ENCODE results near the gene C10orf90.

The C10orf90 gene

DNA sequence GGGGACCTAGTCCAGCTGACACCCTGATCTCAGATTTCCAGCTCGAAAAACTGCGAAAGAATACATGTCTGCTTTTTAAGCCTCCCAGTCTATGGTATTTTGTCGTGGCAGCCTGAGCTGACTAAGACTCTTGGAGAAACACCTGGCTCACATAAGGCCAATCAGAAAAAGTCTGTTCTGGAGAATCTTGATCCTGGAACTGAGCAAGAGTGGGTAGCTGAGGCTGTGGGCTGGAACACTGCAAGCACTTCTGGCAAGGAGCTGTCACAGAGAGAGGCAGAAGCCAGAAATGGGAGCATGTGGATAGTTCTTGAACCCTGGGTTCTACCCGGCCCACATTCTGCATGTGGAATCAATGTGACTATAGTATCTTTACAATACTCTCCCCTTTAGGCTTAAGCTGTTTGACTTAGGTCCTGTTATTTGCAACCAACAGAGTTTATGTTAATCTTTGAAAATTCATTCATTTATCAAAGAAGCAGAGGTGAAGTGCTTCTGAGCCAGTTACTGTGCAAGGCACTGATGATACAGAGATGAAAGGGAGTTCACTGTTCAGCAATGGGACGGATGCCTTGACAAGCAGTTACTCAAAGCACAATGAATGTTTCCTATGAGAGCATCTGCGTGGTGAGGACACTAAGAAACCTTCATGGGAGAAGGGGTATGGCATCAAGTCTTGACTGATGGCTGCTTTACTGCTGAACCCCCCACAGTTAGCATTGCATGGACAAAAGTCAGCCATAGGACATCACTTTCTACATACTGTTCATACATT lies 4.4 kb upstream of the C10orf90 start:
- DNase-seq (ENCODE audit: low read depth, low spot score) = no peak

DNA sequence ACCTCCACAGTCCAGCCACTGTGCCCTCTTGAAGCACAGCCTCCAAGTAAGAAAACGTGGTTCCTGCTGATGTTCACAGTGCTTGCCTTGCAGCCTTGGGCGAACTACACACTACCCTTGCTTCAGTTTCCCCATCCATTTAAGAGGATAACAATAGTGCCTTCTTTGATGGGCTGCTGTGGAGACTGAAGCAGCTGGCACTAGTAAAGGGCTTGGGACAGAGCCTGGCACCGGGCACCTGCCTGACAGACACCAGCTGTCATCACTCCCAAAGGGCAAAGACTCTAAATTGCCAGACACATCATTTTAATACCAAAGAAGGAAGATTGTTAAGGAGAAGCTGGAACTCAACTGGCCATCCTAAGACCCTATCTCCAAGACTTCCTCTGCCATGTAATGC lies 3.1 kb upstream of the C10orf90 start:
- DNase-seq (ENCODE audit: low read depth, low spot score) = no peak

DNA sequence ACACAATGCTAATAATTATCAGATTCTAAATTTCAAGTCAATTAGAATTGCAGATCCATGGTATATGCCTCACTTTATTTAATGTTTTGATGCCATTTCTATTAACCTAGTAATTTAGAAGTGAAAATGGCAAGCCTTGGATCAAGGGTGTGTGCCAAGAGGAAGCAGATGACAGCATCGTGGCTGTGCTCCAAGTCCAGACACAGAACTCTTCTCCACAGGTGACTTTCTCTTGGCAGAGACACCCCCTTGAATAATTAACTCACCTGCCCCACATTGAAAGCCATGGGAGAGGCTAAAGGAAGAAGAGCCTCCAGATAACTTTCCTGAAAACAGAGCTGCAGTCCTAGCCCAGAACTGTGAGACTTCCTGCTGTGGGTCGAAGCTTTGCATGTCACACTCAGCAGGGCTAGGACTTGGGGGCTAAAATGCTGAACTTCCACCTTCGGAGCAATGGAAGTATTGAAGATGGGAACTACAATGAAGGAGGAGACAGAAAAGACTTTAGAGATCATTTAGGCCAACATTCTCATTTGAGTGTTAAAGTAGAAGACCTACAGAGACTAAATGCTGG lies 996 bp upstream of the C10orf90 start:
- DNase-seq (ENCODE audit: low read depth, low spot score) = no peak

DNA sequence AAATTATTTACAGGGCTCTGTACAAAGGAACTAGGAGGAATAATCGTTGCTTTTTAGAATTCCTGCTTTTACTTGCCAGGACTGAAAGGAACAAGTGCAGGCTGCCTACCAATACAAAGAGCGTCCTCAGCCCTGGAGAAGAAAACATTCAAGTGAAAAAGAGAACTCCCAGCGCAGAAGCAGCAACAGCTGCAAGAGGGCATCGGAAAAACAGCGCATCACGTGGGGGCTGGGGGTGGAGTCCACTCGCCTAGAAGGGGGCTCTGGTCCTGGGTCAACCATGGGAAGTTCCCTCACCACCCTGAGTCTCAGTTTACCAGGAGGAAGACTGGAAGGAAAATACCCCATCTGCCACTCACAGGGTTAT lies 385 bp upstream of the C10orf90 start:
- no peak for DNase-seq (ENCODE audit: low read depth, low spot score)

DNA sequence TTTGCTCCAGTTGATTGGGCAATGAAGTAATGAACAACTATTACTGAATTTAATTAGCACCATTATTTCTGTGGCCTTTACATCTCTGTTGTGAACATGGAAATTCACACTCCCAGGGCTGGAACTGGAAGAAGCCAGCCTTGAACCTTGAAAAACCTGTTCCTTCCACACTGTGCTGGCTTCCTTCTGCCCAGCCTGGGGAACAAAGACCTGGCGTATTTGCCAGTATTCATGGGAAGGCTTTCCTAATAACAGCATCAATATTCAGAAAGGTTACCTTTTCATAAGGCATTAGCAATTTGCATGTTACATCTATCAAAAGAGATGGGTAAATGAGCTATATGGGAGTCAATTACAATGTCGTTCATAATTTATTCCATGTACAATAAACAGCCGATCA lies 1.3 kb downstream of the C10orf90 start:
- no peak for DNase-seq (ENCODE audit: low read depth, low spot score)

DNA sequence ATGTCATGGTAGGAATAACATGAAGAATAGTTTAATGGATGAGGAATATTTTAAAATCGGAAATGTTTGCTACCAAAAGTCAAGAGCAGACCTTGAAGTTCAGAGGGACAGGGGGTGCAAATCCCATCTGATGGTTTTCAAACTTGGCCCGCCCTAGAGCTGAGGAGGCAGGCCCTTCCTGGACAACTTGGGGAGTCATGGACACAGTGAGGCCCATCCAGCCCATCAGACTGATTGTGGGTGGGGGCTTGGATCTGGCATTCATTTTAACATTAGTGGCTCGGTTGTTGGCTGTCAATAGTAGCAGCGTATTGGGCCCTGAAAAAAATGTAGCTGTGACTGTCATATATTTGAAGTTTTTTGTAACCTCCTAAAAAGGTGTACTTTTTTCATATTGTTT lies 2.0 kb downstream of the C10orf90 start:
- no peak for DNase-seq (ENCODE audit: low read depth, low spot score)

DNA sequence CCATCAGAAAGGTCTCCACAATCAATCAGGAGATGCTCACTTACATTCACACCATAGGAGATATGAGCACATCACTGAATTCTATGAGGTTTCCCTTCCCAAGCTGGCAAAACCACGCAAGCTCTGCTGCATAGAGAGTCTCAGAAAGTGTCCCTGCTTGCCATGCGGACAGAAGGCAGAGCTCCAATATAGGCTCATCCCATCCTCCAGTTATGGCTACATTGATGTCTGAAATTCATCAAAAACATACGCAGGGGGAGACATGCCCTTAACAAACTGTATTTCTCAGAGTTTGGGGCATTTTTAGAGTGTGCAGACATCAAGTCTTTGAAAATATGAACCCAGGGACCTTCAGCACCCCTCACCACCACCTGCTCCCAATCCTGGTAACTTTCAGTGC lies 2.9 kb downstream of the C10orf90 start:
- no peak for DNase-seq (ENCODE audit: low read depth, low spot score)

DNA sequence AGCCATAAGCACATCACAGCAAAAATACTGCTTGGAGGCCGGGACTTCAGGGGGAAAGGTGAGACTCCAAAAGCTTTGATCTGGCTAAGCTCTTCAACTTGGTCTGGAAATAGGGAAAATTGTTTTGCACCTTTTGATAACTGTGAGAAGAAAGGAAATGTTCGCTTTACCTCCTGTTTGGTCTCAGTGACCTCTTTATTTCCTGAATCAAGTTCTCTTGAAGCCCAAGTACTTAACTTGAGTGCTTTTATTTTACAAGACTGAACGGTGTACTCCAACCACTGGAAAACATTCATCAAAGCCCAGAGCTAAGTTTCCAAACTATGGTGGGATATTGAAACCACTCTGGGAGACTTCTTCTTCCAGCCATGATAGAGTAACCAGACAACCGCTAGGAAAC lies 5.3 kb downstream of the C10orf90 start:
- DNase-seq (ENCODE audit: low read depth, low spot score) = no peak

DNA sequence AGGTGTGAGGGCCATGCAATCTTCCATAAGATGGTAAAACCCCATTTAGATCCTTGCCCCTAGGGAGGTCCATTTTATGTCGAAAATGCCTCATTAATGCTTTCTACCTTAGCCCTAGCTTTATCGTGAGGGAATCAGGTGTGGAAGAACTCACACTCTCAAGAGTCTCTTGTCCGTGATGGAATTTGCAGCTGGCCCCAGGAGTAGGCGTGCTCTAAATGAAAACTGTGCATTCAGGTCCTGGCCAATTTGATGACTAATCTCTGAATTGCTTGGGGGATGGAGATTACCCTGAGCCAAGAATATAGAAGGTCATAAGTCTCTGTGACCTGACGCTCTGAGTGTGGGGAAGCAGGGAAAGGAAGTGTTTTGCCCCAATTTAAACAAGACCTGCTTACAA lies 6.6 kb downstream of the C10orf90 start:
- no peak for DNase-seq (ENCODE audit: low read depth, low spot score)

DNA sequence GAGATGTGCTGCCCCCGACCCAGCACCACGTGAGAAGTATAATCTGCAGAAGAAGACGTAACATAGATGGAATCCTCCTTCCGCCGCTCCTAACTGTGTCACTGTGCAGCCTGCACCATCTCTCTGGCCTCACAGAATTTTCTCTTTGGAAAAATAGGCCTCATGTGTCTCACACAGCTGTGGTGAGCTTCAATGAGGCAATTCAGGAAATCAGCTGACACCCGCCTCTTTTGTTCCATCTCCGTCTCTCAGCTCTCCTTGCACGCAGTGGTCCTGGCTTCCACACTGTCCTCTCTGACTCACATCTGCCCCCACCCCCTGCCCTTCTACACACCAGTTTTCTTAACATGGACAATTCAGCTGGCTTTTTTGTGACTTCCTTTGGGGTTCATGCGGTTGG lies 7.2 kb downstream of the C10orf90 start:
- DNase-seq (ENCODE audit: low read depth, low spot score) = no peak

DNA sequence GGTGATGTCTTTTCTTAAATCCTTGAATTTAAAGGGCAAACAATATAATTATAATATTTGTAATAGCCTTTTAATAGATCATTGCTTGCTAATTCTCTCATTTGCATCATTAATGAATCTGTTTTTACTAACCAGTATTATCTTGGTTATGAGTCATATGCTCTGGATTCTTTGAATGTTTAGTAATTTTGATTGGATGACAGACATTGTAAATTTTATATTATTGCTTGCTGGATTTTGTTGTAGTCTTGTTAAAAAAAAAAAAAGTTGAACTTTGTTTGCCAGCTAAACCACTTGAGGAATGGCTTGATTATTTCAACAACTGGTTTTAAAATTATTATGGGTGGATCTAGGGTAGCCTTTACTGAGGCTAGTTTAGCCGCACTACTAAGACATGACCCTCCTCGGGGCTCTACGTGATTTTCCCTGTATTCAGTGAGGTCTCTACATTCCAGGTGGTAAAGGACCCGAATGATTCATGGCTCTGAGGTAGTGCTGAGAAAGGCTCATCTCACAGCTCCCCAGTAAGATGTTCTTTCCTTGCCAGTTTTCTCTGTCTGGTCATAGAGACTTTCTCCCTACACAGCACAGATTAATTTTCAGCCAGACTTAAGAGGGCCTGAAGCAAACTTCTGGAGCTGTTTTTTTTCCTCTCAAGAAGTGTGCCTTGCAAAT lies 8.5 kb downstream of the C10orf90 start:
- no peak for DNase-seq (ENCODE audit: low read depth, low spot score)

DNA sequence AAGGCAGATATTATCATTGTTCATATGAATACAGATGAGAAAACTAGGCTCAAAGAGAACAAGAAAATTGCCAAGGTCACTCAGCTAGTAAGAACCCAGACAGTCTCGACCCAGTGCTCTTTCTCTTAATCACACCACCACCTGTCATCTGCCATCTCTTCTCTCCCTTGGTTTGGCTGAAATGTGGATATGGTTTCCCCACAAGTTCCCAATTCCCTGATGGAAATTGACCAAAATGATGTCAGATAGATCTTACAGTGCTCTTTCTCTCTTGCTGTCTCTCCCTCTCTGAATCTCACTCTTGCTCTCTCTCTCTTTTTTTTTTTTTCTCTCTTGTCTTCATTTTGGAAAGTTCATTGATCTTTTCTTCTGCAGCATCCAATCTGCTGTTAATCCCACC lies 9.1 kb downstream of the C10orf90 start:
- DNase-seq (ENCODE audit: low read depth, low spot score) = no peak

DNA sequence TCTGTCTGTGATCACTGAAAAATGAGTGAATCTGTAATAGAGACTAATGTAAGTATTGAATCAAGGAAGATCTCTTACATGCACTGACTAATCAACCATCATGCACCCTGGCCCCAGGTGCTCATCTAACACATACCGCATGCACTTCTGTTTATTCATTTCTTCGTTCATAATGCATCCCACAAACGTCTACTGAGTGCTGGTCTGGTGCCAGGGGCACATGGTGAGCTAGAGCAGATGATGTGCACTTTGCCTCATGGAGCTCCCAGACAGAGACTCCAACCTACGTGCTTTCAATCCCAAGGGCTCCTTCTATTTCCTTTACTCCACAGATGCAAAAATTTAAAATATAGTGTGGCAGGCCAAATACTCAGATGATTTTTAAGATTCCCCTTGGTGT lies 10.7 kb downstream of the C10orf90 start:
- DNase-seq (ENCODE audit: low read depth, low spot score) = no peak

DNA sequence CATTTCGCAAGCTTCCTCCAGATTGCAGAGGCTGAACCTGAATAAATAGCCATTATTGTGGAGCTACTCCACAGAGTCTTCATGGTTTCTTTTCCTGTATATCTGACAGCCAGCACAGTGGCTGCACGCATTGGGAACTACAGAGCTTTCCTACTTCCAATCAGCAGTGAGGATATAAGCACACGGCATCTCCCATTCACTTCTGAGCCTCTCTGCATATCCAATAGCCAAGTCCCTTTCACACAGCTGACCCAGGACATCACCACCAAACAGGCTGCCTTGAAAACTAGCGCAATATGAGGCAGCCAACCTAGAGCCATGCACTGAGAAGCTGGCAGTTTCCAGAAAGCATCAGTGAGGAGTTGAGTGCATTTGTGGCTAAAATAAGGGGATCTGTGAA lies 11.6 kb downstream of the C10orf90 start:
- DNase-seq (ENCODE audit: low read depth, low spot score) = no peak

DNA sequence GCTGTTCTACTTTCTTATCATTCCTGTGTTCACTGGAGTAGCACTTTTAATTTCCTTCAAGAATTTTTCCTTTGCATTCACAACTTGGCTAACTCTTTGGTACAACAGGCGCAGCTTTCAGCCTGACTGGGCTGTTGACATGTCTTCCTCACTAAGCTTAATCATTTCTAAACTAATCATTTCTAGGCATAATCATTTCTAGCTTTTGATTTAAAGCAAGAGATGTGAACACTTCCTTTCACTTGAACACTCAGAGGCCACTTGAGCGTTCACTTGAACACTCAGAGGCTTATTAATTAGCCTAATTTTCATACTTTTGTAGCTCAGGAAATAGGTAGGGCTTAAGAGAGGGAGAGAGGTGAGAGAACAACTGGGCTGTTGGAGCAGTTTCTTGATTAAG lies 15.9 kb downstream of the C10orf90 start:
- DNase-seq (ENCODE audit: low read depth, low spot score) = no peak

DNA sequence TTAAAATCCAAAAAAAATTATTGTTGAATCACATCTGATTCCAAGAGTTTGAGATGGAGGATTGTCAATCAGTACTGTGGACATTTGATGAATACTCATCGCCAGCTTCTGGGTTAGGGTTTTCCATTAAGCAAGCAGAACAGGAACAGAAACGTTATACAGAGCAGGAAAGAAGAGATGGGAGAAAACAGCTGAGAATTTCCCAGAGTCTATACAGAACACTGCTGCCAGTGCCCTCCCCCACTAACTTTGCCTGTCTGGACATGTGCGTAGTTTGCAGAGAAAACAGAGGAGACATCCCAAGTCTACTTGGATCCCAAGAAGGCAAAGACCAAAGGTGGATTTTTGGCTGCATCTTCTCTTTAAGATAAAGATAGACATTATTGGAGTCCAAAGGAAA lies 19.0 kb downstream of the C10orf90 start:
- DNase-seq (ENCODE audit: low read depth, low spot score) = no peak

DNA sequence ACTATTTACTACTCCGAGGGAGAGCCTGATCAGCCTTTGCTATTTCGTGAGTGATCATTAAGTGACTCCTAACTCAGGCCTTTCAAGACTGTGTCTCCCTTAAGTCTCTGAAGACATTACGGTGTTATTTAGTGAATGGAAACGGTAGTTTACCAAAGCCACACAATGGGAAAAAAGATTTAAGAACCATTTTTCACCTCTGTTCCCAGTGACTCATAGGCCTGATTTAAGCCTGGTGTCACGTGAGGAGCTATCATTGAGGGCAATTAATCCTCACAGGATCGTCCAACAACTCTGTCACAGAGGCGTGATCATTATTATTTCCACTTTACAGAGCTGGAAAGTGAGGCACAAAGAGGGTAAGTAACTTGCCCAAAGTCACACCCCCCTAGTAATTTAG lies 20.3 kb downstream of the C10orf90 start:
- no peak for DNase-seq (ENCODE audit: low read depth, low spot score)

DNA sequence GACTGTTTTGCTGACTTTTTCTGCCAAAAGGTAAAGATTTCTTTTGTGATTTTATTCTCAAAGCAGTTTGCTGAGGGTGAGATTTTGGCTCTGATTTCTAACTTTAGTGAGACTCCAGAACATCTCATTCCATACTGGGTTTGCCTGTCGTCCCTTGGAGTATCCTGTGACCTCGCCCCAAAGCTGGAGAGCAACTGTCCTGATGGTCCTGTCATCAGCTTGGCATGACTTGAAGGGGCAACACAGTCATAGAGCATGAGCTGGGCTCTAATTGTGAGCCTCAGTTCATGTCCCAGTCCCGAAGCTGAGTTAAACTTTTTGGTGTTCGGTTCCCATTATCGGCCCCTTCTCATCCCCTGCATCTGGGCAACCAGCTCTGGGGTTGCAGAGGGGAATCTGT lies 23.4 kb downstream of the C10orf90 start:
- no peak for DNase-seq (ENCODE audit: low read depth, low spot score)

DNA sequence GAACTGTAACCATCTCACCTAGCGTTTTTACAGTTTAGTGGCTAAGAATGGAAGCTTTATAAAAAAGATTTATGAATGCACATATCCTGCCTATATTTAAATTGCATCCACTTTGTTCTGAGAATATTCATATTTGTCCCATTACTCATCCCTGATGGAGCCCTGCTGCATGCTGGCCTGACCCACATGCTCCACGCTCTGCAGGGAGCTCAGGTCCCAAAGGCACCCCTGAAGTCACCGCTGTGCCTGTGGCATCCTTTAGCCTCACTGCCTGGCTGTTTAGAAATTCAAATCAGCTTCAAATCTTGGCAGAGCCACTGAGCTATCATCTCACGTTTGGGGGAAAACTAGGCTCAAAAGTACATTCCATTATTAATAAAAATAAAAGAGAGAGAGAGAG lies 24.4 kb downstream of the C10orf90 start:
- DNase-seq (ENCODE audit: low read depth, low spot score) = no peak

DNA sequence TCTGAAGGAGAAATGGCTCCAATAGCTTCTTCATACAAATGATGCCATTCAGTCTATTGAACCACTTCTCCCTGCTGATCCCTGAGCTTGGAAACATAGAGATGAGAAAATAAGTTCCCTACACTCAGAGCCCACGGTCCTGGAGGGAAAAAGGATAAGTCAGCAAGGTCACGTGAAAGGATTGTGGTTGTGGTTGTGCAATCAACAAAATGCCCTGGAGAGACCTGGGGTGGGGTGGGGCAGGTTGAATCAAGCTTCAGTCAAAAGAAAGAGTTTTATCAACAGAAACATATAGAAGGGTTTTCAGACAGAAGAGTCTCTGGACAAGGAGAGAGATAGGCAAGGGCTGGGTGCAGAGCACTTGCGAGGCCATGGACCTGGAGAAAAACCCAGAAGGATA lies 30.1 kb downstream of the C10orf90 start:
- DNase-seq (ENCODE audit: low read depth, low spot score) = no peak

DNA sequence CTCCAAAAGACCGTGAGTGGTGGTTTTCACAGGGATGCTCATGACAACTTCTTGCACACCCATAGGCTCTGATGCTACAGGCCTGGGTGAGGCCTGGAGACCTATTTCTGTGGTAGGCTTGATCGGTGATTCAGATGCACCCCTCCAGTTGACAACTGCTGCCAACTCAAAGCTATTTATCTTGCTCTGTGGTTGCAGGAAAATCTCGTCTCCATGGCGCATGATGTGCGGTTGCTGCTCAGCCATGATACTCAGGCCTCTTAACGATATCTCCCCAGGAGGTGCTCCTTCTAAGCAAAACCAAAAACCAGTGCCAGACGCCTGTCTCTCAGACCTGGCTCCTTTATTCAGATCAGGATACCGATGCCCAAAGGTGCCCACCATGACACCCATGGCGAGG lies 31.4 kb downstream of the C10orf90 start:
- DNase-seq (ENCODE audit: low read depth, low spot score) = no peak

DNA sequence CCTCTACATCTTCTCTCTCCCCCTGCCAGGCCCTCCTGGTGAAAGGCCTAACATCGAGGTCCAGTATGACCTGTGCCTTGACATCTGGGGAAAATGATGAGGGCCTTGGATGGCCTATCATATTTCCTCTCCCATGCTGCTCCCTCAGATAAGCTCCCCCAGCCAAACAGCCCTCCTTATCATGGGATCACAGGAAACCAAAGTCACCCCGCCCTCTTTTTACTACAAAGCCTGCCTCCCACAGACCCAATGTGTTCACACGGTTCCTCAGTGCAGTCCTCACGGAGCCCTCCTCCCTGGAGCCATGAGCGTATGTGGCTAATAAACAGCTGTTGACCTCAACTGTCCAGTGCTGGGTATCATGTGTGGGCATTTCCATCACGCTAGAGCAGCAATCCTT lies 32.0 kb downstream of the C10orf90 start:
- no peak for DNase-seq (ENCODE audit: low read depth, low spot score)

DNA sequence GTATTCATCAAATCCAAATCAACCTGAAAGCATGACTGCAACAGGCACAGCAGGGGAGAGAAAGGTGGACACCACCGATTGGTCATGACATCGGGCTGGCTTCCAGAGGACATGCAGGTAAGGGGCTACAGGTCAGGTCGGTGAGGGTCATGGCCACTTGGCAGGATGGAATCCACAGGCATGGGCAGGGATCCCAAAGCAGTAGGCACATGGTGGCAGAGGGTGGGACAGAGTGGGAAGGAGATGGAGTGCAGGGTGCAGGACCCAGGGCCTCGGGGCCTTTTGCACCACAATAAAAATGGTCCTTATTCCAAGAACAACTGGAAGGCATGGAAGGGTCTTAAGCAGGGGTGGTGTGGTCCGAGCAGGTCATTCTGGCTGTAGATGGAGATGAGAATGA lies 33.0 kb downstream of the C10orf90 start:
- DNase-seq (ENCODE audit: low read depth, low spot score) = no peak

Measured in brain pericyte (primary cell).